Fibroblast of mammary gland (primary cell): ENCODE data around the gene CFAP20DC.

Source experiments
- DNase-seq: peaks from one replicate; pipeline ENCODE4 v3.0.0-alpha.2; 2010; ENCODE audit warnings: low read depth
- H3K4me3 ChIP-seq: 2 replicates; pipeline ENCODE4 v1.5.1; 2011; ENCODE audit warnings: low read depth, mild to moderate bottlenecking, low read length, moderate library complexity; ENCODE audit not compliant: control insufficient read depth
- TF ChIP-seq, protein P1 (sequence below): conservative IDR thresholded peaks from 2 replicates; pipeline ENCODE4 v1.5.1; 2011; ENCODE audit warnings: low read depth, low read length, inconsistent platforms; ENCODE audit not compliant: control insufficient read depth, insufficient read depth

CFAP20DC gene

DNA sequence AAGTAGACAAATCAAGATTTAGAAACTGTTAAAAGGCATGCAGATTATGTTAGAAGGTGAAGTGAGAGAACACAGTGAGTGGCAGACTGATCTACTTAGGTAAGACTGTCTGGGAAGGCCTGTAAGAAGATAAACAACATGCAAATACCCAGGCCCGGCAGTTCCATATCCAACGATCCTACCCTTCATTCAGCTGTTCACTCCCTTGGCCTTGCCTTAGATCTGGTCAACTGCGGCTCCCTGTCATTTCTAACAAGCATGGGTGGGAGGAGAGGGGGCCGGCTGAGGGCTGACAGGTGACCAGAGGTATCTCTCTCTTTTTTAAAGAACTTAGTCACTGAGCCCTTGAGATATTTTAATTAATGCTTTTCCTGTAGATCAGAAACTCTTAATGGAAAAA, 298.6 kb downstream of the CFAP20DC start:
- TF ChIP-seq, protein P1, sequence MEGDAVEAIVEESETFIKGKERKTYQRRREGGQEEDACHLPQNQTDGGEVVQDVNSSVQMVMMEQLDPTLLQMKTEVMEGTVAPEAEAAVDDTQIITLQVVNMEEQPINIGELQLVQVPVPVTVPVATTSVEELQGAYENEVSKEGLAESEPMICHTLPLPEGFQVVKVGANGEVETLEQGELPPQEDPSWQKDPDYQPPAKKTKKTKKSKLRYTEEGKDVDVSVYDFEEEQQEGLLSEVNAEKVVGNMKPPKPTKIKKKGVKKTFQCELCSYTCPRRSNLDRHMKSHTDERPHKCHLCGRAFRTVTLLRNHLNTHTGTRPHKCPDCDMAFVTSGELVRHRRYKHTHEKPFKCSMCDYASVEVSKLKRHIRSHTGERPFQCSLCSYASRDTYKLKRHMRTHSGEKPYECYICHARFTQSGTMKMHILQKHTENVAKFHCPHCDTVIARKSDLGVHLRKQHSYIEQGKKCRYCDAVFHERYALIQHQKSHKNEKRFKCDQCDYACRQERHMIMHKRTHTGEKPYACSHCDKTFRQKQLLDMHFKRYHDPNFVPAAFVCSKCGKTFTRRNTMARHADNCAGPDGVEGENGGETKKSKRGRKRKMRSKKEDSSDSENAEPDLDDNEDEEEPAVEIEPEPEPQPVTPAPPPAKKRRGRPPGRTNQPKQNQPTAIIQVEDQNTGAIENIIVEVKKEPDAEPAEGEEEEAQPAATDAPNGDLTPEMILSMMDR = no peak
- no peak overlapping the region for H3K4me3 ChIP-seq
- DNase-seq = no peak

DNA sequence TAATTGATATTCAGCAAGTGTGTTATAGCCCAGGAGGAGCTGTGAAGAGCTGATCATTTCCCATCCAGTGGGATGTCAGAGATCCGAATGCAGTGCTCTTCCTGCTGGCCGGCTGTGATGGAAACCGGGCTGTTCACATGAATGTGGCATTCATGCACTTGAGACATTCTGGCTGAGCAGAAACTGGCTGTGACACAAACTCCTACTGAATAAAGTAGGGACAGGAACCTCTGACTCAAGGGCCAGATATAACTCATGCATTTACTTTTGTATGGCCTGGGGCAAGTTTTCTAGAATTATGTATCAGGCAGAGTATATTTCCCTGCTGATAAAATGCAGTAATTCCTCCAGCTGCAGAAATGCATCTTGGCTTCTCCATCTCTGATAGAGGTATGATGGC, 299.9 kb downstream of the CFAP20DC start:
- TF ChIP-seq, protein P1 = no peak
- DNase-seq = no peak
- no peak overlapping the region for H3K4me3 ChIP-seq

DNA sequence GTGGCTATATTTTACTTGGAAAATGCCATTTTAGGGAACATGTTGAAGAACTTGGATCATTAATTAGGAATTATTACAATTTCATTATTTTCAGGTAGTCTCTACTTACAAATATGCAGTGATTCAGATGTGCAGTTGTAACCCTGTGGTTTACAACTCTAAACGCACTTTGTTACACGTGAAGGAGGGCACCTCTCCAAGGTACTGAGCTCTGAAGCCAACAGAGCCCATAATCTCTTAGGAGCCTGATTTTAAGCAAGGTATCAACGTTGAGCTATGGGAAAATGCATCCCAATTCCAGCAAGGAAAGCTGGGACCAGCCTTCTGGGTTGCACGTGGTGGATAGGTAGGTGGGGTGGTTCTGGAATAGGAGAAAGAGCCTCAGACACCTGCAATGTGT, 301.8 kb downstream of the CFAP20DC start:
- no peak overlapping the region for H3K4me3 ChIP-seq
- TF ChIP-seq, protein P1 = no peak
- no peak for DNase-seq

DNA sequence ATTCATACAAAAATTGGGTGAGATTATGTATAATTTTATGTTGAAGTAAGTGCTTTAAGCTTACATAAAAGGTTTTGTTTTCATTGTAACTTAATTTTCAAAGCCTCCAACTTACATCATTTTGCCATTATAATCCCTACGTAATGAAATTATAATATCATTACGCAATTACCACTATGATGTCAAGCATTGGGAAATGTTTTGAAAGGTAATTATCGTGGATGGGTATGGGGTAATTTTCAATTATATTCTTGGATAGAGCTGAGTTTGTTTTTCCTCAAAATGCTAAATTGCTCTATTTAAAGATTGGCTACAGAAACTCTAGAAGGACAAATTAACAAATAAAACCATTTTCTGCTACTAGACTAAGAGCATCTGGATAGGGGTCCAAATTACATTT, 303.1 kb downstream of the CFAP20DC start:
- no peak for DNase-seq
- TF ChIP-seq, protein P1 = no peak
- no peak overlapping the region for H3K4me3 ChIP-seq

DNA sequence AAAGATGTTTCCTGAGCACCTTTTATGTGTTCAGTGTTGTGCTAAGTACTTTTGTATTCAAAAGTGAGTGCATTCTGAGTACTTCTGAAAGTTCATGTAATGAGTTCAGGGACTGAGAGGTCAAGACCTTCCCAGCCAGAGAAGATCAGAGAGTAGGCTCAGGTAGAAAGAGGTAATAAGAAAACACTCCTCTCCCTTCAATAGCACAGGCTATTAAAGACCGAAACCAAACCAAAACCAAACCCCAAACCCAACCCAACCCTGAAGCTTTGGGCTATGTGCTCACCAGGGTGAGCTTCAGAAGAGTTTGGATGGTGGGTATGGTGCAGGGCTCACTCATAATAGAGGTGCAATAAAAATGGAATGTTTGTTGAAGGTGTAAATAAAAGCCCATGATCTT, 306.5 kb downstream of the CFAP20DC start:
- TF ChIP-seq, protein P1 = no peak
- no peak overlapping the region for H3K4me3 ChIP-seq
- no peak for DNase-seq

DNA sequence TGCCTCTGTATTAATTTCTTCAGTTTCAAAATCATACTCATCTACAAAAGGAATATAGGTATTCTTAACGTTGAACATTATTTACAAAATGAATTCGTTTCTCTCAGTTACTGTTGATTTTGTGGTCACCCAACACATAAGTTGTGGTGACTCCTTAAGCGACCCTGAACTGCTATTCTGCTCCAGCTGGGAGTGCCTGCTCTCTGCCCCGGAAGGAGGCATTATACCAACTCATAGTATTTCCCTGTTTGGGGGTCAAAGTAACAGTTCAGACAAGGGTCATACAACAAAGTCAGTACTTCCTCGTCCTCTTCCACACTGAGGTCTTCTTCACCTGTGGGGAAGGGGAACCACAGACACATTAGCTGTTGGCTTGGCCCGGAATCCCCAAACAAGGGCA, 307.6 kb downstream of the CFAP20DC start:
- no peak overlapping the region for H3K4me3 ChIP-seq
- no peak for DNase-seq
- TF ChIP-seq, protein P1 = no peak

DNA sequence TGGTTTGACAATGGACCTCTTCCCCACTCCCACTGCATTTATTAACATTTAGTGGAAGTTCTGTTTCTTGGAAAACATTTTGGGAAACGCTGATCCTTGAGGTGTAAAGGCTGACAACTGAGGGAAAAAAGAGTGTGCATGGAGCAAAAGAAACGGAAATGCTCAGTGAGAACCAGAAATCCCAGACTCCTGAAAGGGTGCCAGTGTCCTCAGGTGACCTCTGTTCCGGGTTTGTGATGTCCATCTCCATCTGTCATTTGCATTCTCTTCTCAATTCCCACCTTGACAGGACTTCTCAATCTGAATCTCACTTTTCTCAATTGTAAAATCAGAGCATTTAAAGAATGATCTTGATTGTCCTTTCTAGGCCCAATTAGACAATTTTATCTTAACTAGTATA, 312.2 kb downstream of the CFAP20DC start:
- TF ChIP-seq, protein P1 = no peak
- DNase-seq = no peak
- H3K4me3 ChIP-seq = no peak overlapping the region
